Colonic mucosa (tissue), 4 donors: ENCODE results near the gene CLECL1. TPM values are rescaled to one million over a fixed set of nuclear protein-coding genes. Genes with fewer than 3 reads are reported as not detected.
"Not testable (repeated sequence)": the region's sequence is repeated elsewhere in the genome, so short reads cannot be mapped to it uniquely, and the experiment has no call there.

Experiments
- DNase-seq: peaks from one replicate; pipeline ENCODE4 v3.0.0-alpha.2; 2020
- H3K27ac ChIP-seq: fragments of 200-600 bp; one replicate; pipeline ENCODE4 v1.8.0; 2021
- H3K27me3 ChIP-seq: fragments of 200-600 bp; one replicate; pipeline ENCODE4 v1.8.0; 2021
- H3K36me3 ChIP-seq: fragments of 200-600 bp; one replicate; pipeline ENCODE4 v1.8.0; 2021
- H3K4me1 ChIP-seq: fragments of 200-600 bp; one replicate; pipeline ENCODE4 v1.8.0; 2021; ENCODE audit warnings: mild to moderate bottlenecking
- H3K4me3 ChIP-seq: fragments of 200-600 bp; one replicate; pipeline ENCODE4 v1.8.0; 2021
- H3K9ac ChIP-seq, 2 donors: one replicate each; pipeline ENCODE4 v1.7.0; 2013; ENCODE audit warnings: control low read depth in 2 of 2, low read depth in 2 of 2, low read length in 2 of 2
- H3K9me3 ChIP-seq: fragments of 200-600 bp; one replicate; pipeline ENCODE4 v1.8.0; 2021
- CTCF ChIP-seq: fragments of 200-600 bp; IDR thresholded peaks from one replicate; pipeline ENCODE4 v1.8.0; 2022; ENCODE audit warnings: antibody characterized with exemption, mild to moderate bottlenecking
- intact Hi-C: fragments of 100-400 bp; cut with DNase I; formaldehyde crosslinking; loops from one replicate; pipeline ENCODE4 v1.14.1; 2022
- total RNA-seq, 2 donors: library from RNA; stranded (reverse); fragmentation: NEBNext Ultra II Directional in 1 of 2; extraction: Animal tissue kit (Norgen Biotek cat#: 25700) in 1 of 2; gene quantifications; one replicate each; pipeline ENCODE4 v1.2.1, GENCODE V29; 2021
- donor health status: healthy.
- donor health status: DM: no; HTN: no; CAD: no.
- donor health status: DM: no; HTN: no; CAD: no.

CLECL1 gene
- total RNA-seq, 2 donors from 2014 or later: 0.40 TPM; not detected in 1

- no peaks in the 10 kb centered on the region for H3K36me3 ChIP-seq
- H3K4me3 ChIP-seq: no peak overlapping the region
- no peaks in the 10 kb centered on the region for H3K4me1 ChIP-seq
- TF ChIP-seq CTCF: no peak
- no peak overlapping the region for H3K9ac ChIP-seq
- no peak overlapping the region for H3K27ac ChIP-seq
- no peaks in the 10 kb centered on the region for H3K27me3 ChIP-seq
- H3K9me3 ChIP-seq: no peaks in the 10 kb centered on the region
- intact Hi-C loops: loop anchor here (2.0 to 5.0 kb wide), 2 partner anchors 71 to 374 kb away; no protein-coding TSS in a partner anchor
- no peak for DNase-seq
These were observed 26.7 kb downstream of the CLECL1 start for GRCh38 chr12:9706086-9706685.

DNA sequence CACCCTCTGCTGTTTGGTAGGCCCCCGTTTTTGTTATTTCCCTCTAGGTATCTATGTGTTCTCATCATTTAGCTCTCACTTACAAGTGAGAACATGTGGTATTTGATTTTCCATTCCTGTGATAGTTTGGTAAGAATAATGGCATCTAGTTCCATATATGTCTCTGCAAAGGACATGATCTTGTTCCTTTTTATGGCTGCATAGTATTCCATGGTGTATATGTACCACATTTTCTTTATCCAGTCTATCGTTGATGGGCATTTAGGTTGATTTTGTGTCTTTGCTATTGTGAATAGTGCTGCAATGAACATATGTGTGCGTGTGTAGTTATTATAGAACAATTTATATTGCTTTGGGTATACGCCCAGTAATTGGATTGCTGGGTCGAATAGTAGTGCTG, 28.3 kb downstream of the CLECL1 start:
- H3K4me3 ChIP-seq, H3K27me3 ChIP-seq, H3K9me3 ChIP-seq, H3K9ac ChIP-seq, H3K27ac ChIP-seq, H3K36me3 ChIP-seq, H3K4me1 ChIP-seq, intact Hi-C loops, DNase-seq: not testable (repeated sequence)

DNA sequence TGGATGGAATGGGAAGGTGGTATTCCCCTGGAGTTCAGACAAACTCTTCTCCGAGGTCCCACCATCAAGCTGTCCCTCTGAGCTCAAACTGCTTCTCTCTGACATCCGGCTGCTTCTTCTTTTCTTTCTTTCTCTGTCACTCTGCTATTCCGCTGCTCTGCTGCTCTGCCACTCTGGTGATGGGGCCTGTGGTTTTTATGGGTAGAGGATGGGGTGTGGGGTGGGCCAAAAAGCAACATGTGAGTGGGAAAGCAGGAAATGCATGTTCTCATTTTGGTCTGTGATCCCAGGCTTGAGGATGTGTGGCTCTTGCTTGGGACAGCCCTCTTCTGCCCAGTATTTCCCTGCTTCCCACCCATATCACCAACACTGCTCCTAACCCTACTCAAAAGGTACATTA, 30.6 kb downstream of the CLECL1 start:
- H3K4me1 ChIP-seq: no peaks in the 10 kb centered on the region
- no peaks in the 10 kb centered on the region for H3K36me3 ChIP-seq
- intact Hi-C loops: no loop called here
- no peaks in the 10 kb centered on the region for H3K27me3 ChIP-seq
- H3K27ac ChIP-seq: no peak overlapping the region
- no peak overlapping the region for H3K4me3 ChIP-seq
- no peak for DNase-seq
- TF ChIP-seq CTCF: no peak
- no peaks in the 10 kb centered on the region for H3K9me3 ChIP-seq
- H3K9ac ChIP-seq: no peak overlapping the region

- Histone ChIP-seq H3K4me3 (no peak overlapping the region), H3K9ac (no peak overlapping the region), H3K27ac (no peak overlapping the region), H3K27me3 (no peaks in the 10 kb centered on the region), H3K4me1 (no peaks in the 10 kb centered on the region), H3K9me3 (no peaks in the 10 kb centered on the region), H3K36me3 (no peaks in the 10 kb centered on the region)
- no peak for DNase-seq
- intact Hi-C loops: no loop called here
- no peak for TF ChIP-seq CTCF
These were observed 31.3 kb downstream of the CLECL1 start for GRCh38 chr12:9701380-9702154.

GRCh38 chr12:9700606-9700956, 32.3 kb downstream of the CLECL1 start:
- no peaks in the 10 kb centered on the region for H3K9me3 ChIP-seq
- no peak for TF ChIP-seq CTCF
- H3K4me3 ChIP-seq: no peak overlapping the region
- H3K27ac ChIP-seq: no peak overlapping the region
- DNase-seq: no peak
- intact Hi-C loops: no loop called here
- no peaks in the 10 kb centered on the region for H3K36me3 ChIP-seq
- no peaks in the 10 kb centered on the region for H3K4me1 ChIP-seq
- no peak overlapping the region for H3K9ac ChIP-seq
- no peaks in the 10 kb centered on the region for H3K27me3 ChIP-seq

DNA sequence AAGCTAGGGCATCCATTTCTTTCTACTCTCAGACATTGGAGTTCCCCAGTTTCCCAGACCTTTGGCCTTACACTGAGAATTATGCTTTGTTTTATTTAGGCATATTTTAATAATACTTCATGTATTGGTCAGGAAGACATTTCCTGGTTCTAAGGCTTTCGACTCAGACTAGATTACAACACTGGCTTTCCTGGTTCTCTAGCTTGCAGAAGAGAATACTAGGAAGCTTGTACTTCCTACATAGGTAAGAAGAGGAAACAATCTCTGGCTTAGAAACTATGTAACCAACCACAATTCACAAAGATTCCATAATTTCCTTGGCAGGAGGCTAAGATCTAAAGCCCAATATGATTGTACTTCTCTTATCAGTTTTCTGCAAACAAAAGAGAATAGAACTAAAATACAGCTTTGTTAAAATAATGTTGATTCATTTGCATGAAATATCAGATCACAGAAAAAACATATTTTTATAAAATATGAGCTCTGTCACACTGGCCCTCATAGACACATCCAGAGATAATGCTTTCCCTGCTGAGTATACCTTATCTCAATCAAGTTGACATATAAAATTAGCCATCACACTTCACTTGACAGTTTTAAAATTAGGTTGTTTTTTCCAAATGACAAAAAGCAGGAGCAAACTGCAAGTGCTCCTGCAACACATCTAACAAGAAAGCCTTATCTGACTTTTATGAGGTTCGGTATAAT, 32.8 kb downstream of the CLECL1 start:
- intact Hi-C loops: no loop called here
- H3K4me3 ChIP-seq: no peak overlapping the region
- no peak overlapping the region for H3K27ac ChIP-seq
- no peak for DNase-seq
- no peaks in the 10 kb centered on the region for H3K4me1 ChIP-seq
- no peaks in the 10 kb centered on the region for H3K27me3 ChIP-seq
- H3K9me3 ChIP-seq: no peaks in the 10 kb centered on the region
- no peaks in the 10 kb centered on the region for H3K36me3 ChIP-seq
- TF ChIP-seq CTCF: no peak
- no peak overlapping the region for H3K9ac ChIP-seq
